Neural crest cell (in vitro differentiated cells): ENCODE data around the gene TBC1D19. TPM values are rescaled to one million over a fixed set of nuclear protein-coding genes. Genes with fewer than 3 reads are reported as not detected.
"Not testable (repeated sequence)": the region's sequence is repeated elsewhere in the genome, so short reads cannot be mapped to it uniquely, and the experiment has no call there.

Experiments
- DNase-seq: peaks from one replicate; pipeline ENCODE4 v3.0.0; 2021; ENCODE audit warnings: low read depth, mixed read lengths, low spot score
- H3K27ac Mint-ChIP-seq: one replicate; pipeline ENCODE4 v1.8.0; 2021; ENCODE audit warnings: mild to moderate bottlenecking, mixed read lengths; ENCODE audit not compliant: unreplicated experiment
- H3K27me3 Mint-ChIP-seq: 2 replicates; pipeline ENCODE4 v1.8.0; 2021; ENCODE audit warnings: low read depth, mild to moderate bottlenecking, mixed read lengths
- H3K36me3 Mint-ChIP-seq: 2 replicates; pipeline ENCODE4 v1.8.0; 2021; ENCODE audit warnings: low read depth, mild to moderate bottlenecking, mixed read lengths
- H3K4me1 Mint-ChIP-seq: 2 replicates; pipeline ENCODE4 v1.8.0; 2021; ENCODE audit warnings: mixed read lengths
- H3K4me3 Mint-ChIP-seq: one replicate; pipeline ENCODE4 v1.8.0; 2021; ENCODE audit warnings: mild to moderate bottlenecking, mixed read lengths
- H3K9me3 Mint-ChIP-seq: 2 replicates; pipeline ENCODE4 v1.8.0; 2021; ENCODE audit warnings: mixed read lengths
- CTCF ChIP-seq: fragments of 200-600 bp; sonication (generic); conservative IDR thresholded peaks from 2 replicates; pipeline ENCODE4 v1.5.0; 2021; ENCODE audit warnings: antibody characterized with exemption, mild to moderate bottlenecking
- total RNA-seq: library from RNA; stranded (reverse); gene quantifications from 2 replicates; pipeline ENCODE4 v1.2.1, GENCODE V29; 2021

The TBC1D19 gene
- total RNA-seq, 1 donor from 2014 or later: 9.2 TPM

- DNase-seq: no peak
- Mint-ChIP-seq H3K4me1 (no peaks in the 10 kb centered on the region), H3K9me3 (peaks cover 3% of the 10 kb centered on the region), H3K36me3 (peaks cover 16% of the 10 kb centered on the region), H3K4me3 (no peak overlapping the region), H3K27ac (no peak overlapping the region), H3K27me3 (no peaks in the 10 kb centered on the region)
- no peak for TF ChIP-seq CTCF
These were observed 49.0 kb downstream of the TBC1D19 start for GRCh38 chr4:26632916-26633315.

GRCh38 chr4:26634237-26634636 is 50.4 kb downstream of the TBC1D19 start:
- Mint-ChIP-seq H3K36me3 (peaks cover 7% of the 10 kb centered on the region), H3K27me3 (no peaks in the 10 kb centered on the region), H3K27ac (no peak overlapping the region), H3K9me3 (no peaks in the 10 kb centered on the region), H3K4me3 (no peak overlapping the region), H3K4me1 (no peaks in the 10 kb centered on the region)
- no peak for TF ChIP-seq CTCF
- DNase-seq: no peak

- Mint-ChIP-seq H3K9me3 (no peaks in the 10 kb centered on the region), H3K27me3 (no peaks in the 10 kb centered on the region), H3K4me3 (no peak overlapping the region), H3K4me1 (no peaks in the 10 kb centered on the region), H3K27ac (no peak overlapping the region), H3K36me3 (peaks cover 19% of the 10 kb centered on the region)
- no peak for TF ChIP-seq CTCF
- no peak for DNase-seq
These were observed 52.6 kb downstream of the TBC1D19 start for GRCh38 chr4:26636458-26636857.

- H3K36me3 Mint-ChIP-seq: peaks cover 46% of the 10 kb centered on the region
- DNase-seq, H3K4me3 Mint-ChIP-seq, H3K4me1 Mint-ChIP-seq, H3K27me3 Mint-ChIP-seq, H3K27ac Mint-ChIP-seq: not testable (repeated sequence)
- peaks cover 19% of the 10 kb centered on the region for H3K9me3 Mint-ChIP-seq
These were observed 56.8 kb downstream of the TBC1D19 start for GRCh38 chr4:26640639-26641038.

- no peak overlapping the region for H3K27ac Mint-ChIP-seq
These were observed 63.8 kb downstream of the TBC1D19 start for GRCh38 chr4:26647523-26648224.

More at GRCh38 chr4:26647523-26648224, 63.8 kb downstream of the TBC1D19 start:
- no peaks in the 10 kb centered on the region for H3K27me3 Mint-ChIP-seq
- H3K9me3 Mint-ChIP-seq: peaks cover 17% of the 10 kb centered on the region
- no peaks in the 10 kb centered on the region for H3K4me1 Mint-ChIP-seq
- H3K36me3 Mint-ChIP-seq: peaks cover 54% of the 10 kb centered on the region
- no peak for TF ChIP-seq CTCF
- DNase-seq: no peak
- no peak overlapping the region for H3K4me3 Mint-ChIP-seq
